Activated CD8-positive, alpha-beta memory T cell treated with anti-CD3 and anti-CD28 coated beads, Interleukin-2, amount 50 U/mL, for 48 hours (primary cell): Measurements from ENCODE around the gene MOB1B.
"Not testable (repeated sequence)": the region's sequence is repeated elsewhere in the genome, so short reads cannot be mapped to it uniquely, and the experiment has no call there.

ENCODE experiments used
- DNase-seq: peaks from one replicate; pipeline ENCODE4 v3.0.0-alpha.2; 2020

Gene MOB1B

DNA sequence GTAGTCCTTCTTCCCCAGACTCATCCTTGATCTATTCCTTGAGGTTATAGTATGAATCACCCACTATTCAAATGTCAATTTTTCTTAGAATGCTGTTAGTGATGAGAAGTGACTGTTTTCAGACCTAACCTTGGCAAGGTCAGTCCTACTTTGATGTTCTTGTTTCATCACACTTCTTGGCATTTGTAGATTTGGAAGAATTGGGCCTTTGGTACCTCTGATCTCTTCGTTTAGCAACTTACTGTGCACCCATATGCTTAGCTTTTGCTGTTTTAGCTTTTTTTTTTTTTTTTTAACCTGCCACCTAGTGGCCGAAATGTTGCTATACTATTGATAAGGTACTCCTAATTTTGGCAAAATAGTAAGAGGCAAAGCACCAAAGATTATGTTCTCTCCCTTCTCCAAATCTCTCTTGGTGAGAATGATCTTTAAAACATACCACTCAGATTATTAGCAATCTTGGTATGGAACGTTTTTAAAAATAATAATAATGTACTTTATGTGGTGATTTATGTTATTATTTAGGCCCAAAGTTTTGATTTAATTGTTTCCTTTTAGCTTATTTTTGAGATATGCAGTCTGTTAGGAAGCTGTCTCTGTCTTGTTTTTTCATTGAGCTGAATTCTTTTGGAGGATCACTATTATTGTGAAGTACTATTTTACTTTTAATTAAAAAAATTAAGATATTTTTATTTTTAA is 107.9 kb downstream of the MOB1B start:
- DNase-seq = no peak

GRCh38 chr4:71011451-71011850 is 109.3 kb downstream of the MOB1B start:
- DNase-seq = no peak

- not testable (repeated sequence) for DNase-seq
Observed at GRCh38 chr4:71017391-71017790, 115.2 kb downstream of the MOB1B start.

DNA sequence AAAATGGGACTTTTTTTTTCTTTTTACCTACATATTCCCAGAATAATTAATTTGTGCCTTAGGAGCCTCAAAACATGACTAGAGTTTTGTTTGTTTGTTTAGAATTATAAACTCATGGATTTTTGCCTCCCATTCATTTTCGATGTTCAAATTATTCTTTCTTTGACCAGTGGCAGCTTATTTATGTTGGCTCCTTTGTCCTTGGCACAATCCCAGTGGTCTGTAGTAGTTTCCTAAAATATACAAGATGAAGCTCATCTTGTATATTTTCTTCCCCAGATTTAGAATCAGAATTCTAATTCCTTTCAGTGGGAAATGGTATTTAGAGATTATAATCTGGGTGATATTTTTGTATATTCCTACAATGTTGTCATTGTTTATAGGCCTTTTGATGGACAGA is 118.4 kb downstream of the MOB1B start:
- DNase-seq = no peak

DNA sequence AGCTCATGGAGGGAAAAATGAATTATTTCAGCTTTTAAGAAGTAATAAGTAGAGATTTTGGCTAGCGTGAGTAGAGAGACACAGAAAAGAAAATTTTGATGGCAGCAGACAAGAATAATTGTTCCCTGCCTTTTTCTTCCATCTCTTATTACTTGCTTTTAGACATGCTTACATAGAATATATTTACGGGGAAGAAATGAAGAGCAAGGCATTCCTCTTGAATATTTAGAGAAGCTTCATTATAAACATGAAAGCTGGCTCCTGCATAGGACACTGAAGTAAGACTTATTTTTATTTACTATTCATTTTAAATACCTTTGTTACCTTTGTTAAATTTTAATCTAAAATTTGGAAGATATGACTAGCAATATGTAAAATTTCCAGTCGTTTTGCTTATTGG is 123.5 kb downstream of the MOB1B start:
- DNase-seq = no peak

- DNase-seq = no peak
Observed at GRCh38 chr4:71026086-71026485, 123.9 kb downstream of the MOB1B start.

DNA sequence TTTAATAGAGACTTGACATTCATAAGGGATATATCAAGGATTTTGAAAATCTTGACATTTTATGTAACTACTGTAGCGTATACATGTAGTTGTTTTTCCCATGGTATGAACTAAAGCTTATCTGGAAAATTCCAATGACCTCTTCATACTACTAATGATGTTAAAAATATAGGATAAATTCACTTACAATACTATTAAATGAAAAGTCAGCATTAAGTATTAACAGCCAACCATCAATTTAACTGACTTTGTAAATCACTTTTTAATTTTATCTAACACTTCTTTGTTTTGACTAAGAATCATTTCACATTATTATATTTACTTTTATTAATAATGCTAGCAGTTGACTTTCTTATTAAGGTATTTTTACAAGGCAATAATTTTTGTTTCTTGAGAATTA is 125.4 kb downstream of the MOB1B start:
- DNase-seq = no peak

GRCh38 chr4:71029504-71029903 is 127.3 kb downstream of the MOB1B start:
- DNase-seq = no peak

DNA sequence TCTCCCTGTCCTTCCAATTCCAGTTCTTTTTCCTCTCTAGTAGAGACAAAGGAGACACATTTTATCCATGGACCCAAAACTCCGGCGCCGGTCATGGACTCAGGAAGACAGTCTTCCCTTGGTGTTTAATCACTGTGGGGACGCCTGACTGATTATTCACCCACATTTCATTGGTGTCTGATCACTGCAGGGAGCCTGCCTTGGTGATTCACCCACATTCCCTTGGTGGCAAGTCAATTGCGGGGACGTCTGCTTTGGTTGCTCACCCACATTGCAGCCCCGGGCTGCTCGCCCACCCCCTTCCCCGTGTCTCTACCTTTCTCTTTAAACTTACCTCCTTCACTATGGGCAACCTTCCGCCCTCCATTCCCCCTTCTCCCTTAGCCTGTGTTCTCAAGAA is 129.9 kb downstream of the MOB1B start:
- not testable (repeated sequence) for DNase-seq
